NCI-H82 (cell line): ENCODE measurements around the gene NEURL1B.

ENCODE experiments used
- DNase-seq: peaks from one replicate; lab custom pipeline; 2025; lab: John Stamatoyannopoulos, UW

Gene NEURL1B, protein sequence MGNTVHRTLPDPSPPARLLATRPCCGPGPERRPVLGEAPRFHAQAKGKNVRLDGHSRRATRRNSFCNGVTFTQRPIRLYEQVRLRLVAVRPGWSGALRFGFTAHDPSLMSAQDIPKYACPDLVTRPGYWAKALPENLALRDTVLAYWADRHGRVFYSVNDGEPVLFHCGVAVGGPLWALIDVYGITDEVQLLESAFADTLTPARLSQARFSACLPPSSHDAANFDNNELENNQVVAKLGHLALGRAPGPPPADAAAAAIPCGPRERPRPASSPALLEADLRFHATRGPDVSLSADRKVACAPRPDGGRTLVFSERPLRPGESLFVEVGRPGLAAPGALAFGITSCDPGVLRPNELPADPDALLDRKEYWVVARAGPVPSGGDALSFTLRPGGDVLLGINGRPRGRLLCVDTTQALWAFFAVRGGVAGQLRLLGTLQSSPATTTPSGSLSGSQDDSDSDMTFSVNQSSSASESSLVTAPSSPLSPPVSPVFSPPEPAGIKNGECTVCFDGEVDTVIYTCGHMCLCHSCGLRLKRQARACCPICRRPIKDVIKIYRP

DNA sequence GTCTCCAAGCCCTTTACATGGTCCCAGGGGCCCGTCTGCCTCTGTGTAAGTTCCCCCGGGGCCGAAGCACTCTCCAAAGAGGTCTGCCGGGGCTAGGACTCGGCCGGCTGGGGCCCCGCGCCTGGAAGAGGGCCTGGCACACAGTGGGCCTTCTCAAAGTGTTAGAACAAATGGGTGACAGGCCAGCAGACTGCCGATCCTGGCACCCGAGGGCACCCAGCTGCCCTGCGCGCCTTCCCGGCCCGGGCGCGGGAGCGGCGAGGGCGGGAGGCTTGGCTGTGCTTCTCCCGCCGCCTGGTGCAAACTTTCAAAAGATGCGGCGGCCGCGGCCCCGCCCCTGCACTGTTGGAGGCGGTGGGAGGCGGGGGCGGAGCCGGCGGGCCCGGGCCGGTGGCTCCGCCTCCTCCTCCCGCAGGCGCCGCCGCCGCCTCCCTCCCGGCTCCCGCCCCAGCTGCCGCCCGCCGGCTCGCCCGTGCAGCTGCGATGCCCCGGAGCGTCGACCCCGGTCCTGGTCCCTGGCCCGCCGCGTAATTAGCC lies at the start of gene NEURL1B:
TSS of gene NEURL1B (plus strand) at position 442 of the 537 bp plus-strand sequence. CDS start 144 bp downstream, outside the sequence.
- peak; percentile 84 for DNase-seq

DNA sequence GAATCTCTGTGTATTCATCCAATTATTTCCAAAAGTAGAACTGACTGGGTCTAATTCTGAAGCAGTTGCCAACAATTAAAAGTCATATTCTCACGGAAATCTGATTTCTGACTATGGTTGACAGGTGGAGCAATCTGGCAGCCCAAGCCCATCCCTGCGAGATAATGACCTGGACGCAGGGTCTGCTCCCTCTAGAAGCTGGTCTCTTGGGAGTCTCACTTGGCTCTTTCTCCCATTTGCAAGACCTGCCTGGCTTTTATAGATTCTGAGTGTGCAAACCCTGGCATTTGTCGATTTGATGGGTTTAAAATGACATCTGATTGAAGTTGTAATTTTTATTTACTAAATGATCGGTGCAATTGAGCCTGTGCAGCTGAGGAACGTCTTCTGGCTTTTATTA lies 49.4 kb upstream of the NEURL1B start:
- no peak for DNase-seq

DNA sequence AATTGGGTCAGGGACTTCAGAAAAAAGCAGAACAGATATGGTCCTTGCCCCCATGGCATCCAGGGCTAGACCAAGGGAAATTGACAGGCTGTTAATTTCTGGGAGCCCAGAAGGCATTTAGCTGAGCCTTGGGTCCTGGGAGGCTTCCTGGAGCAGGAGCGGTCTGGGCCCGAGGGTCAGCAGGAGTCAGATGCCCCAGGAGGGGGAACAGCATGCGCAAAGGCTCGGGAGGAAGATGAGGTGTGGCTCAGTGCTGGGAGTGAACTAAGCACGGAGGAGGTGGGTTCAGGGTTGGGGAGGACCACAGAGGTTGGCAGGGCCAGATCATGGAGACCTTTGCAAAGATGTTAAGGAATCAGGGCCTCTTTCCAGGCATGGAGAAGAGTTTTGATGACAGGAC lies 48.2 kb upstream of the NEURL1B start:
- no peak for DNase-seq

DNA sequence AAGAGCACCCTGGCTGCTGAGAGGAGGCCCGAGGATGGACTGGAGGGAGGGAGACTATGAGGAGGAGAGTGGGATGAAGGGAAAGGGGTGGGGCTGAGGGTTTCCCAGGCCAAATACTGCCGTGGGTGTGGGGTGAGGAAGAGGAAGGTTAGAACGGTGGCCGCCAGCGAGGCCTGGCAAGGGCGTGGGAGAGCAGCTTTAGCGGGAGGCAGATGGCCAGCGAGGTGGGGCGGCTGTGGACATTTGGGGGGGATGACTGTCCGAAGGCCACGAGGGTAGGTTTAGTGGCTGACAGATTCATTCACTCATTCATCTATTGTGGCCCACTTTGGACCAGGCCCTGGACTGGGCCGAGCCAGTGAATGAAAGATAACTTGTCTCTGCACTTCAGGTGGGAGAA lies 47.8 kb upstream of the NEURL1B start:
- DNase-seq: no peak

DNA sequence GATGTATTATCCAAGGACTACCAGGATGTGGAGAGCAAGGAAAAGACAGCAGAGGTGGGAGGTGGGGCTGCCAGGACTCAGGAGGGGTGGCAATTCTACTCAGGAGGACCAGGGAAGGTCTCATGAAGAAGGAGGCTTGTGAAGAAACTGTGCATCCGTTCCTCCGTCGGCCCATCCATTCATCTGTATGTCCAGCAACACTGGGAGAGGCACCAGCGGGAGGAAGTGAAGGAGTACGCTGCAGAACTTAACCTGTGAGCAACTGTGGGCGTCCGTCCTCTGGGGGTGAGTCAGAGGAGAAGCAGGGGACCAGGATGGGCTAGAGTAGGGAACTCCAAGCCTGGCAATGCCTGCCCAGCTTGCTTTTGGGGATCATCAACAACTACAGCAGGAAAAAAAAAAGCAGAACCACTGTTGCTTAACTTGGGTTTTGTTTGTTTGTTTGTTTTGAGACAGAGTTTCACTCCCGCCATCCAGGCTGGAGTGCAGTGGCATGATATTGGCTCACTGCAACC lies 47.3 kb upstream of the NEURL1B start:
- DNase-seq: no peak

DNA sequence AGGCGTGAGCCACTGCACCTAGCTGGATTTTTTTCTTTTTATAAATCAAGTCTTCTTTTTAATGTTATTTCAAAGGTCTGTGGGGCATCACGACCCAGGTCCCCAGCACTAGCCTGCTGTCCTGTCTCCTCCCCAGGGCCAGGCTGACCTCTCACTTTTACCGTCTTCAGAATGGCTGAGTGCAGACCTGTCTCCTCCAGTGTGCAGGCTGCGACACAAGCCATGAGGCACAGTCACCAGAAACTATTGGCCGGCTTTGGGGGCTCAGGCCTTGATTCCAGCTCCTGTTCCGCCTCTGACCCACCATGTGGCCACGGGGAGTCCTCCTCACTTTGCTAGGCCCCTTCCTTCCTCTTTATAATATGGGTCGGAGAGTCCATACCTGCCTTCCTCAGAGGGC lies 46.6 kb upstream of the NEURL1B start:
- DNase-seq: no peak

DNA sequence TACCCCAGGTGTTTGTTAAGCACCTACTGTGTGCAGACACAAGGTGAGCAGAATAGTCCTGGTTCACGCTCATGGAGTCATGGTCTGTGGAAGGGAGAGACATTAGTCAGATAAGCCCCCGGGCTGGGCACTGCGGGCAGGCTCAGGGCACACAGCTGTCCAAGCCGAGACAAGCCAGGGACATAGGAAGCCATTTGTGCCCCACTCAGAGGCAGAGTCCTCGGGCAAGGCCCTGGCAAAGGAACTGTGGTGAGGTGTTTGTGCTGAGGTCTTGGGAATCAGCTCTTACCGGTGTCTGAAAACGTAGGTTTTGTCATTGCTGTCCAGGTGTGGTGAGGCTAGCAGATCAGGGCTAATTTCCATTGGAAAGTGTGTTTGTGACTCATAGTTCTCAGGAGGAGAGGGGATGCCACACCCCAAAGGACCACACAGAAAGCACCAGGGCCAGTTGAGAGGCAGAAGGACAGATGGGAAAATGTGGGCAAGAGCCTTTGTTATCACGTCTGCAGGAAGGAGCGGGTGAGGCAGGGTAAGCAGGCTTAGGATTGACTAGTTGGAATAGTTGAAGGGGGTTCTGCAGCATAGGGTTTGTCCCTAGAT lies 46.1 kb upstream of the NEURL1B start:
- DNase-seq: no peak

DNA sequence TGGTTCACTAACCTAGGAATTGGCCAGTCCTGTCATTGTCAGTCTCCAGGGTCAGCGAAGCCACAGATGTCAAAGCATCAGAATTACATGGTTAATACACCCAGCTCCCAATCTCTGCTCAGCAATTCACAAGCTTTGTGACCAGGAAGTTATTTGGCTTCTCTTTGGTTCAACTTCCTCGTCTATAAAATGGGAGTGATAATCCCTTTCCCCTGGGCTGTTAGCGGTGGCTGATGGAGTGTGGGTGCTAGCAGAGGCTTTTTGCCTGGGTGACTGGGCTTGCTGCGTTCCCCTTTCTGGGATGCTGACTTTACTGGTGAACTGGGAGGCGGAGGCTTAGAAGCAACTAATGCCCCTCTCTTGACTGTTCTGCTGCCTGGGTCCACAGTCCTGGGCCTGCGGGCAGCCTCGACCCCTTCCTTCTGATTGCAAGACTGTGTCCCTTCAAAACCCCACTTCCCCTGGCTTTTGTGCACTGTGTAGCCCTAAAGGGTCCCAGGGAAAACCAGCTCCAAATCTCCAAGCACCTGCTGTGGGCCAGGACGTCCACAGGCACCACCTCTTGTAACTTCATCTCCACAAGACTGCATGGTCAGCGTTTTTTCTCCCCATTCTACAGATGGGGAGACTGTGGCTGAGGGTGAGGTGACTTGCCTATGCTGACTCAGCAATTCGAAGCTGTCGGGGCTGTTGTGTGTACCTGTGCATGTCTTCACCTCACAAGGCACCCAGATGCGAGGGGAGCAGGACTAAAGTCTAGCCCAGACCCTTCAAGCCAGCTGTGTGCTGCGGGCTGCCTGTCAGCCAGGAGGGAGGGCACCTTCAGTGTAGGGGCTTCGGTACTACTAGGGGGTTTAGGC lies 45.2 kb upstream of the NEURL1B start:
- DNase-seq: no peak

DNA sequence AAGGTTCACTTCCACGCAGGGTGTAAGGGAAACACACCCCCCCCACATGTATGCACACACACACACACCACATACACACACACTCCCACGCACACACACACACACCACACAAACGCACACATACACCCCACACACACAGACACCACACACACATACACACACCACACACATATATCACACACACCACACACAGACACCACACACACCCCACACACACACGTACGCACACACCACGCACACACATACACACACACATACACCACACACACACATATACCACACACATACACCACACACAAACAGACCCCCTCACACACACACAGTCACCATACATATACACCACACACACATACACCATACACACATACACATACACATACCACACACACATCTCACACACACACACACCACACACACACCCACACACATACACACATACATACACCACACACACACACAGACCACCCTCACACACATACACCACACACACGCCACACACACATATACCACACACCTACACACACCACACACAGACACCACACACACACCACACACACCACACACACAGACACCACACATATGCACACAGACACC lies 44.3 kb upstream of the NEURL1B start:
- no peak for DNase-seq

DNA sequence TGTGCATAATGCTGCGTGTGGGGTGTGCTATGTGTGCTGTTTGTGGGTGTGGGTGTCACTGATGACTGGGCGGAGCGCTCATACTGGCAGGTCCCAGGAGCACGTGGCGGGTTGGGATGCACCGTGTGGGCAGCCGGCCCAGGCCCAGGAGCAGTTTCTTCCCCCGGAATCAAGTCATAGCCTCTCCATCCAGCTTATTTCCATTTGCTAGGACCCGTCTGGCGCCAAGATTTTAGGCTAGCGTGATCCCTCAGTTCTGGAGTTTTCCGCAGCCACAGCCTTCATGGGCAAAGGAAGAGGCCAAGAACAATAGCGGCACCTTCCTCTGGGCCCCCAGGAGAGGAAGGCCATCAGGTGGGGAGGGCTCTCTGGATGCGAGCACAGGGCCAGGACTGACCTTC lies 43.3 kb upstream of the NEURL1B start:
- DNase-seq: no peak

DNA sequence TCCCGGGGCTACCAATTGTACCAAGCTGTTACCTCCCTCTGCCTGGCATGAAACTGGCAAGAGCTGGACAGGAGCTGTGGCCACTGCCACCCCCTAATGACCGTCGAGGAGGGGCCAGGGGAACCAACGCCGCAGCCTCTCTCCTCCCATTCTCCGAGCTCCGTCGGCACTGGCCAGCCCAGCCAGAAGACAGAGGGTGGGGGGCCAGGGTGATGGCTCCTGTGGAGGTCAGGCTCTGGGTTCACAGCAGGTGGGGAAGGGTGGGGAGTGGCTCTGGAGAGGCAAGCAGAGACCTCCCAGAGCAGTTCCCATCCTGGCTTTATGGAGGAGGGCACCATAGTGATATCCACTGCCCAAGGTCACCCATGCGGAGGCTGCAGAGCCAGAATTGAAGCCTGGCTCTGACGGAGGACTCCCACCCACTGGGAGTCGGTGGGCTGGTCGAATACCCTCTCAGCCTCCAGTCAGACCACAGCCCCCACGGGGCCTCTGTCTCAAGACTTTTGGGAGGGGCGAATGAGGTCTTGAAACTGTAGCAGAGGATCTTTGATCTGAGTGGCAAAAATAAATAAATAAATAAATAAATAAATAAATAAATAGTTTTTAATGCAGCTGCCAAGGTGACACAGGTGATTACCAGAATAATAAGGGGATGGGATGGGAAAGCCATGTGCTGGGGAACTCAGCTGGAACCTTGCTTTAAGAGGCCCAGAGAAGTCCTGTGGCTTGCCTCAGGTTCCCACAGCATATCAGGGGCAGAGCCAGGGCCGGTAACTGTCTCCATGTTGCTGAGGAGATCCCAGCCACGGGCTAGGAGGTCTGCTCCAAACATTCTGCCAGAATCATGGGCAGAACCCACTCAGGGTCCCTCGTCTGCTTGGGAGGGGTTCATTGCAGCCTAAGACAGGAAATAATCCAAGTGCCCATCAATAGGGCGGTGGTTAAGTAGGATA lies 42.5 kb upstream of the NEURL1B start:
- DNase-seq: no peak

DNA sequence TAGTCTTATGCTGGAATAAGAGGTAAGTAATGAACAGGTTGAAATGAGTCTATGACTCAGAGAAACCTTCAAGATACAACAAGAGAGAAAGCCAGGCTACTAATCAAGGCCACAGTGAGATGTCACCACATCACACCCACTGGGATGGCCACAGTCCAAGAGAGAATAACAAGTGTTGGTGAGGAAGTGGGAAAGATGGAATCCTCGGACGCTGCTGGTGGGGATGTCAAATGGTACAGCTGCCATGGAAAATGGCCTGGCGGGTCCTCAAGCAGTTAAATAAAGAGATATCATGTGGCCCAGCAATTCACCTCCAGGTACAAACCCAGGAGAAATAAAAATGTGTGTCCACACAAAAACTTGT lies 41.9 kb upstream of the NEURL1B start:
- DNase-seq: no peak

DNA sequence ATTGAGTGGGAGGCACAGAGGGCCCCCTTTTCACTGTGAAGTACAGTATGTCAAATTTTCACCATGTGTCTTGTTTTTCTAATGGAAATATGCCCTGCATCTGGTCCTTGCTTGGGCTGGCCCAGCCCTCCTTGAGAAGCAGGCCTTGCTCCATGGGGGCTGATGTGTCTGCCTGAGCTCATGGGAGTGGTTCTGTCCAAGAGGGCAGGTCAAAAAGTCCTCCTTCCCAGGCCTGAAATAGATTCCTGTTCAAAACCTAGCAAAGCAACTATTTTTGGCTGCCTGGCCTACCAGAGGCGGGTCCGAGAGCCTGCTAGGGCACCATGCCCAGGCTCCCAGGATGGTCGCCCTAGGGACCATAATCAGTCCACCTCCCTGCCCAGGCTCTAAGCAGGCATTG lies 40.5 kb upstream of the NEURL1B start:
- DNase-seq: no peak

DNA sequence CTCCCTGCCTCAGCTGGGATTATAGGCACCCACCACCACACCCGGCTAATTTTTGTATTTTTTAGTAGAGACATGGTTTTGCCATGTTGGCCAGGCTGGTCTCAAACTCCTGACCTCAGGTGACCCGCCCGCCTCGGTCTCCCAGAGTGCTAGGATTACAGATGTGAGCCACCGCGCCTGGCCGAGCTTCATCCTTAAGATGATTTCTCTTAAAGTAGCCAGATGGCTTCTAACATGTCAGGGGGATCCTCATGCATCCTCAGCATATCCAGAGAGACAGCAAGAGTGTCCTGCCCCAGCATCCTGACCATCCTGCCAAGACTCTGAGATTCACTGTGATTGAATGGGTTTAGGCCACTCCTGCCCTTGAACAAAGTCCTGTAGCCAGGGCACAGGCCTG lies 39.5 kb upstream of the NEURL1B start:
- peak; percentile 55 for DNase-seq

DNA sequence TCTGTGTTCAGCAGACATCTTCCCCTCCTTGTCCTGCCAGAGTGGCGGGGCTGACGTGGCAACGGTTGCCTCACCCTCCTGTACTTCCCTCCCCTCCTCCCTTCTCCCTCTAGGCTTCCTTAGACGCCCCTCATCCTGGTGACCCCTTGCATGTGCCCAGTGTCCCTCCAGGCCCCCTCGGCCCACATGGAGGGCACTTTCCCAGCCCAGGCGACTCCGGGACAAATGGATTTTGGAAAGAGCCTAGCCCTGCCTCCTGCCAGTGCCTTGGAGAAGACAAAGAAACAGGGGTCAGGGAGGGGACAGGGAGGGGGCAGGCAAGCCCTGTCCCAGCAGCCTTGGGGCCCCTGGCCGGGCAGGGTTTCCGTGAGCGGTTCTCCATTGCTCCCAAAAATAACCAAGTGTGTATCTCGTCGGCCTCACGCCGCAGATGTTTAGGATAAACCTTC lies 38.3 kb upstream of the NEURL1B start:
- no peak for DNase-seq

DNA sequence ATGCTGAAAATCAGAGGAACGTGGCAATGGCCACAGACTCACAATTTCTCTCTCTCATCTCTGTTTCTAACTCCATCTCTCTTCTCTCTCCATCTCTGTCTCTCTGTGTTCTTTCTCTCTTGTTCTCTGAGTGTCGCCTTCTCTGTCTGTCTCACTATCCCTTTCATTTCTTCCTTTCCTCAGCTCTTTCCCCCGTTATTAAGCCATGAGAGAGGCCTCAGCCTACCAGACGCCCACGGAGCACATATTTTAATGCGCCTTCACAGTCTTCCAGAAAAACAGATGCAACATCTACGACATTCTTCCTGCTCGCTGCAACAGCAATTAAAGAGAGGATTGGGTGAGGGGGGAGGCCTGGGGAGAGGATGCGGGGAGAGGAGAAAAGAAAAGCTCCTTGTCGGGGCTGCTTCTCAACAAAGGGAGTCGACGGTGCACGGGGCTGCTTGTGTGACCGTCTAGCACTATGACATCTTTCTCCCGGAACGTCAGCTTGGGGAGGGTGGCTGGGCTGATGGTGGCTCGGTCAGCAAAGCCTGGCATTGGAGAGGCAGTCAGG lies 37.7 kb upstream of the NEURL1B start:
- no peak for DNase-seq

DNA sequence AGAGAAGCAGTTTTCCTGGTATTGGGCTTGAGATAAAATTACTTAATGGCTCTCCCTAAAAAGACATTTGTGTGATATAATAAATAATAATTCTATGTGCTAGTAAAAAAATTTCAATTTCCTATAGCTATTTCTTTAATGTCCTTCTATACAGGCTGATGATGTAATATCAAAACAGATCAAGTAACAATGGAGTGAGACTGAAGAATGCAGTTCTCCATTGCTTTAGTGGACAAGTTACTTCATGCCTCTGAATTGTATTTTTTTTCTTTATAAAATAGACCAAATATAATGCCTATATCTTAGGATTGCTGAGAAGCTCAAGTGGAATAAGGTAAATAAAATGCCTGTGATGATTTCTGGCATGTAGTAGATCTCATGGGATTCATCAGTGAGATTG lies 35.6 kb upstream of the NEURL1B start:
- DNase-seq: no peak

DNA sequence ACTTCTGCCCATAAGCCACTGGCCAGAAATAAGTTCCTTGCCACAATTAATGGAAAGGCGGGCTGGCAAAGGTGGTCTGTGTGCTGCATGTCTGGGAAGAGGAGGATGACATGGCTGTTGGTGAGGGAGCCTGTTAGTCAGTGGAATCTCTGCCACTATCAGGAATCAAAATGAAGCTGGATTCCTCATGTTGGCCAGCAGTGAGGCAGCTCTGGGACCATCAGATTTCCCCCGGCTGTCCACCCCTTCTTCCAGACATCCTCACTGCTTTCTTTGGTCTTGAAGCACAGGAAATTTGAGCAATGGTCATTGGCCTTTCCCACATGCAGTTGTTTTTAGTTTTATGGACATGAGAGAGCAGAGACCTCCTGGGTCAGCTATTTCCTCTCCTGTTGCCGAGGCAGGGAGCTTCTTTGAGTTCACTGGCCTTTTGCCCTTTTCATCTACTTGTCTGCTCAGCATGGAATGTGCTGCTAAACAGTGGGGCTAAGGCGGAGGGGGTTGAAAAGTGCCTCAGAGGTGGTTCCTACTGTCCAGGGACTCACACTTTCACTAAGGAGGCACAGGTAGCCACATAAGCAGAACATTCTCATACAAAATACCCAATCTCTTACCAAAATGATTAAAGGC lies 34.8 kb upstream of the NEURL1B start:
- no peak for DNase-seq

DNA sequence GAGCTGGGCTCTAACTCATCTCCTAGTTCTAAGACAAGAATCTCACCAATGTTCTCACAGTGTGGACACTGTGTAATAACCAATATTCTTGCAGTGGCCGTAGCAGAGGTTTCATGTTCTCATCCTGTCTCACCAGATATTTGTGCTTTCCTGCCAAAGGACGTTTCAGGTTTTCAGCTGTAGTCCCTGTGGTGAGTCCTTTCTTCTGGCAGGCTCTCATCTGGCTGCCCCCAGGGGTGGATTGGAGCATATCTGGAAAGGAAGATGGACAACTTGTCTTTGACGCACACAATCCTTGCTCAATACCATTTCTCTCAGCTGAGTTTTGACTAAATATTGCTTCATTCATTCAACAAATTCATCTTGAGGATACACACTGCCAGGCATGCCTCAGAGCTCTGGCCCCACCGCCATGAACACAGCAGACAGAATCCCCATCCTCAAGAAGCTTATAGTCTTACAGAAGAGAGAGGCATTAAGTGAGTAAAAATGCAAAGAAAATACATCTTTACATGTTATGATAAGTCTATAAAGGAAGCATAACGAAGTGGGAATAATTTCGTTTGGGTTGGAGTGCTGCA lies 33.8 kb upstream of the NEURL1B start:
- no peak for DNase-seq
